Lung (tissue), 12 donors: Measurements from ENCODE around the gene MVB12B. TPM values are rescaled to one million over a fixed set of nuclear protein-coding genes. Genes with fewer than 3 reads are reported as not detected.

Experiments
- ATAC-seq: fragments of 200-7000 bp; cut with Tn5 transposase; one replicate; pipeline ENCODE4 v1.9.1; 2020; ENCODE audit warnings: moderate number of reproducible peaks; ENCODE audit not compliant: insufficient read depth, low FRiP score
- DNase-seq, 3 donors: peaks; one replicate each; pipeline ENCODE4 v3.0.0-alpha.2; 2013 to 2017
- H3K27ac ChIP-seq, 2 donors: one replicate each; pipeline ENCODE4 v1.5.1; 2013; ENCODE audit warnings: mild to moderate bottlenecking in 2 of 2, moderate library complexity in 2 of 2, control low read depth in 1 of 2, inconsistent platforms in 1 of 2, low read depth in 1 of 2, low read length in 1 of 2
- H3K27me3 ChIP-seq, 3 donors: one replicate each; pipeline ENCODE4 v1.5.1; 2013; ENCODE audit warnings: low read length in 2 of 3; ENCODE audit not compliant: control insufficient read depth in 3 of 3, insufficient read depth in 3 of 3
- H3K36me3 ChIP-seq, 4 donors: one replicate each; pipeline ENCODE4 v1.5.1; 2013; ENCODE audit warnings: low read length in 4 of 4, mild to moderate bottlenecking in 1 of 4, moderate library complexity in 1 of 4; ENCODE audit not compliant: control insufficient read depth in 4 of 4, insufficient read depth in 4 of 4
- H3K4me1 ChIP-seq, 5 donors: one replicate each; pipeline ENCODE4 v1.5.1; 2013; ENCODE audit warnings: low read length in 5 of 5, mild to moderate bottlenecking in 2 of 5, moderate library complexity in 1 of 5; ENCODE audit not compliant: control insufficient read depth in 5 of 5, insufficient read depth in 5 of 5
- H3K4me3 ChIP-seq: one replicate; pipeline ENCODE4 v1.5.1; 2013; ENCODE audit warnings: mild to moderate bottlenecking, control low read depth, moderate library complexity
- H3K9ac ChIP-seq, 2 donors: one replicate each; pipeline ENCODE4 v1.5.1; 2013; ENCODE audit warnings: low read length in 2 of 2, control low read depth in 1 of 2; ENCODE audit not compliant: insufficient read depth in 1 of 2
- H3K9me3 ChIP-seq, 4 donors: one replicate each; pipeline ENCODE4 v1.5.1; 2013; ENCODE audit warnings: low read length in 3 of 4, mild to moderate bottlenecking in 1 of 4, moderate library complexity in 1 of 4; ENCODE audit not compliant: control insufficient read depth in 4 of 4, insufficient read depth in 3 of 4
- CTCF ChIP-seq: IDR thresholded peaks from 2 replicates; pipeline ENCODE4 v1.5.1; 2012; ENCODE audit warnings: mild to moderate bottlenecking; ENCODE audit errors: control extremely low read depth, extremely low read depth
- WGBS, 2 donors: extraction: QIAGEN DNeasy Blood & Tissue Kit; methylation state at CpG; one replicate each; pipeline ENCODE4 v1.1.7; 2013; 5-methylcytosine and 5-hydroxymethylcytosine counted together
- polyA plus RNA-seq, 2 donors: library from polyadenylated mRNA; stranded (reverse); fragments of 200-250 nt; gene quantifications; one replicate each; pipeline ENCODE4 v1.2.1, GENCODE V29; 2013
- total RNA-seq, 2 donors: library from RNA; depleted of rRNA in 1 of 2; stranded (reverse); fragments of >200 nt in 1 of 2; gene quantifications; one replicate each; pipeline ENCODE4 v1.2.1, GENCODE V29; 2014 to 2021
- donor health status: control.
- donor health status: control.
- donor health status: Bipolar disorder and iron deficiency.
- donor health status: healthy.
- donor health status: DM: yes; HTN: yes; CAD: no.

MVB12B gene
- total and polyA plus RNA-seq, 4 donors = 9.5 to 33.6 (median 16.5) TPM

GRCh38 chr9:126363847-126364671, 37.4 kb downstream of the MVB12B start:
- peak in 2 of 3 donors; percentile 36 to 43 for DNase-seq
- ATAC-seq = no peak
- H3K27ac ChIP-seq = peak overlapping the region in 1 of 2 donors; percentile 69
- TF ChIP-seq CTCF = no peak
- 68 to 80% methylated on average over 8 of the region's 8 CpGs for WGBS, 2 donors
- H3K36me3 ChIP-seq = peaks cover 0 to 5% (median 2%) of the 10 kb centered on the region in 4 donors
- peaks cover 0 to 17% (median 0%) of the 10 kb centered on the region in 4 donors for H3K9me3 ChIP-seq
- no peak overlapping the region for H3K9ac ChIP-seq
- no peaks in the 10 kb centered on the region for H3K27me3 ChIP-seq
- H3K4me3 ChIP-seq = no peak overlapping the region
- H3K4me1 ChIP-seq = peaks cover 0 to 8% (median 3%) of the 10 kb centered on the region in 5 donors

- Histone ChIP-seq H3K27ac (peak overlapping the region in 1 of 2 donors; percentile 51), H3K9me3 (peaks cover 0 to 13% (median 0%) of the 10 kb centered on the region in 4 donors), H3K4me1 (peaks cover 0 to 8% (median 3%) of the 10 kb centered on the region in 5 donors), H3K9ac (no peak overlapping the region), H3K4me3 (no peak overlapping the region), H3K36me3 (peaks cover 0 to 2% (median 0%) of the 10 kb centered on the region in 4 donors), H3K27me3 (no peaks in the 10 kb centered on the region)
- 75 to 76% methylated on average over 3 of the region's 3 CpGs for WGBS, 2 donors
- no peak for TF ChIP-seq CTCF
- no peak for ATAC-seq
- no peak for DNase-seq
Observed at GRCh38 chr9:126365780-126366179, 39.2 kb downstream of the MVB12B start.

GRCh38 chr9:126366366-126367011, 39.9 kb downstream of the MVB12B start:
- no peak for TF ChIP-seq CTCF
- DNase-seq (no peak), ATAC-seq (no peak)
- no peak overlapping the region for H3K4me3 ChIP-seq
- H3K36me3 ChIP-seq = peaks cover 0 to 4% (median 1%) of the 10 kb centered on the region in 4 donors
- 56 to 59% methylated on average over 13 of the region's 13 CpGs for WGBS, 2 donors
- peak overlapping the region in 1 of 2 donors; percentile 9 for H3K27ac ChIP-seq
- no peaks in the 10 kb centered on the region for H3K27me3 ChIP-seq
- H3K9ac ChIP-seq = no peak overlapping the region
- H3K9me3 ChIP-seq = peaks cover 0 to 11% (median 0%) of the 10 kb centered on the region in 4 donors
- peaks cover 0 to 8% (median 3%) of the 10 kb centered on the region in 5 donors for H3K4me1 ChIP-seq
